C4-2B (cell line): ENCODE results near the gene INHA.

Experiments
- CTCF ChIP-seq: fragments of 450-650 bp; conservative IDR thresholded peaks from 2 replicates; pipeline ENCODE4 v1.5.1; 2017; ENCODE audit warnings: mild to moderate bottlenecking
- ZFX ChIP-seq: fragments of 450-650 bp; IDR thresholded peaks from 2 replicates; pipeline ENCODE4 v1.6.1; 2017

DNA sequence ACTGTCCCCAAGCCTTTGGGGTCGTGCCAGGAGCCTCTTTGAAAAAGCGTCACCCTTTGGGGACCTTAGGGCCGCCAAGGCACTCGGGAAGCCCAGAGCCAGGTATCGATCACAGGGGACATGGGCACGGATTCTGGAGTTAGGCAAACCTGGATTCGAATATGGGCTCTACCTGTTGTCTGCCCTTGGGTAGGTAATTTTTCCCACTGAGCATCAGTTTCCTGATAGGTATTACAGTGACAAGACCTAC is 19.0 kb upstream of the INHA start:
- TF ChIP-seq CTCF (no peak), ZFX (no peak)
